K562 treated with DMSO at 1 percent for 12 hours (cell line): ENCODE measurements around the gene B9D1. TPM values are rescaled to one million over a fixed set of nuclear protein-coding genes. Genes with fewer than 3 reads are reported as not detected.

Source experiments
- total RNA-seq: library from RNA; unstranded; fragments of 300-600 nt; gene quantifications from 2 replicates; pipeline ENCODE4 v1.2.3, GENCODE V29; 2022; ENCODE audit not compliant: insufficient read depth

B9D1 gene, protein sequence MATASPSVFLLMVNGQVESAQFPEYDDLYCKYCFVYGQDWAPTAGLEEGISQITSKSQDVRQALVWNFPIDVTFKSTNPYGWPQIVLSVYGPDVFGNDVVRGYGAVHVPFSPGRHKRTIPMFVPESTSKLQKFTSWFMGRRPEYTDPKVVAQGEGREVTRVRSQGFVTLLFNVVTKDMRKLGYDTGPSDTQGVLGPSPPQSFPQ
- total RNA-seq = 4.5 and 18.7 TPM in 2 replicates

DNA sequence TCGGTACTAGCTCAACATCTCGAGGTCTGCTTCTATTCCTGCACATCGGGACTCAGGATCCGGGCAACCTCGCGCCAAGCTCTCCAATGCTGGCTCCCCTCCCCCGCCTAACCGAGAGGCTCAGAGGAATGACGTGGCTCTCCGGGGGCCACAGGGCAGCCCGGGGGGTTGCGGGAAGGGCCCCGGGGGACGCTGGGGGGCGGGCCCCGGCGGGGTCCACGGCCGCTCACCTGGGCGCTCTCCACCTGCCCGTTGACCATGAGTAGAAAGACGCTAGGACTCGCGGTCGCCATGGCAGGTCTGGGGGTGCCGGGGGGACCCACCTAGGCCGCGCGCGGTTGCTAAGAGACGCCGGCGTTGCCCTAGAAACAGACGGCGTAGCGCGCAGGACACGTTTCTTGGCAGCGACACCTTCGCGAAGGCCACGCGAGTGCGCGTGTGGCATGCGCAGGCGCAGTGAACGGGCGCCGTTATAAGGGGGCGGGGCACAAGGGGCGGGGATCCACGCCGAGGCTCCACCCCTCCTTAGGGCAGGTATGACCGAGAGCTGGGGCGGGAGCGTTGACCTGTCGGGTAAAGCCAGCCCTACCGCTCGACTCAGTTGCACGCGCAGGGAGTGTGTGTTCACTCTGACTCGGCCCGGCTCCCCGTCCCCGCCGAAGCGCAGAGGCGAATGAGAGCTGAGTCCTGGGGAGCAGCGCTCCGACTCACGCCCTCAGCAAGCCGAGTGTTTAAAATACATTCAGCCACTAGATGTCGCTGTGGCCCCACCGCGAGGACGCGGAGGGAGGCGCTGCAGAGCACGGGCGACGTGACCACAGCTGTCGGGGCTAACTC, at the start of gene B9D1:
Gene B9D1, minus strand, starts transcription at position 447 of the 837 bp plus-strand sequence. Its CDS starts 154 bp downstream, at position 293.

DNA sequence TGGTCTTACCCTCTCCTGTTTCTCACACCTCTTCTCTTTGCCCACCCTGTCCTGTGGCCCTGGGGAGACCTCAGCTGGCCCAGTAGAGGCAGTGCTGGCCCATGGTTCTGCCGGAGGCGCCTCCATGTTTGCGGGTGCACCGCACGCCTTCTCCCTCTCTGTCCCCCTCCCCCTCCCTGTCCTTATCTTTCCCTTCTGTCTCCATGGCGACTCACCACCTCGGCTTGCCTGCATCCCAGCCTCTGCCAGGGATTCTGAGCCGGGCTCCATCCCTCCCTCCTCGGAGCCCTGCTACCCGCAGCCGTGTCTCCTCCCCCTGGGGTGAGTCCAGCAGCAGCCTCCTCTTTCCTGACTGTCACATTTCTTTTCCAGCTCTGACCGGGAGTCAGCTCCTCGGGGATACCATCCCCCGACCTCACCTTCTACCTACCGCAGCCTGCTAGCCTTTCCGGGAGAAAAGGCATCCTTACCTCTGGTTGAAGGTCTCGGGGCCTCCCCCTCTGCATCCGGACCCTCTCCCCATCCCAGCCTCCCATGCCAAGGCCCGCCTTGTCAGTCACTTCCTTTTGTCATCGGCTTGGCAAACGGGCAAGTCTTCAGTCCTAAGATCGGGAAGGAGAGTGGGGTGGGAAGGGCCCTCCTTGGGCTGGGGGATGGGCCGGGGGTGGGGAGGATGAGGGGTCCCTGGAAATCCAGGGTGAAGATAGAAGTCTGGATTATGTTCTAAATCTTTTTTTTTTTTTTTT, 48.5 kb upstream of the B9D1 start, which contains the start of gene RNF112:
Gene RNF112, plus strand, starts transcription at position 358 of the 746 bp plus-strand sequence. Its CDS starts 177 bp downstream, at position 535.

DNA sequence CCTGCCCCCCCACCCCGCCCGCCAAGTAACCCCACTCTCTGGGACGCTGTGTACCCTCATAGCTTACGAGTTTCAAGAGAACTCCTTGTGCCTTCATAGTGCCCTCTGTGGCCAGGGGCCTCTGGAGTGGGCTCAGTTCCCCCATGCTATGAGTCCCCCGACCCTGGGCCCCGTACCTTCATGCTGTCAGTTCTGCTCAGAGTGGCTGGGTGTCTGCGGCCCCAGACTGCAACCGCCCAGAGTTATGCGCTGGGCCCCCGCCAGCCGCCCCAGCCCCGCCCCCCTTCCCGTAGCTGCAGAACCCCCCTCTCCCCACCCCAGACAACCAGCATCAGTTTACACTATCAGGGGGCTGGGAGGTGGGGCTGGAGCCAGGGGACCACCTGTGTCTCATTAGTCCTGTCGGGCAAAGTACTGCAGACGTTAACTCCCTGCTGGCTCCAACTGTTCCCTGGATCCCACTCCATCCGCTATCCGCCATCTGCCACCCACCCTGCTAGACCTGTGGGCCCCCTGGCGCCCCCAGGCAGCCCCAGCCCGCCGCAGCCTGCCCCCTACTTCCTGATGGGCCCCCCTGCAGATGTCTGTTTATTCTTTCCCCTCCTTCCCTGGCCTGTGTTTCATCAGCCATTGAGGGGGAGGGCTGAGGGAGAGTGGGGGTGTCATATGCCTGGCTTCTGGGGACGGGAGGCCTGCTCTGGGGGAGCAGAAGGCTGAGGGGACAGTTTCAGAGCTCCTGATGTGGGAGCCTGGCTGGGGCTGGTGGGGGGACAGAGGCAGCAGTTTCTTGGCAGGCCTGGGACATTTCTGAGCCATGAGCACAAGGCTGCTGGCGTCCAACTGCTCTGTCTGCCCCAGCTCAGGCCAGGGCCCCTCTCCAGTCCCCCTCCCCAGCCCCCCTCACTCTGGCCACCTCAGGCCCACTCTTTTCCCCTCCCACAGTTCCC, 24.7 kb upstream of the B9D1 start, which contains the start of gene MFAP4:
Gene MFAP4, minus strand, starts transcription at position 217 of the 947 bp plus-strand sequence. Its CDS starts 35 bp downstream, at position 182.

DNA sequence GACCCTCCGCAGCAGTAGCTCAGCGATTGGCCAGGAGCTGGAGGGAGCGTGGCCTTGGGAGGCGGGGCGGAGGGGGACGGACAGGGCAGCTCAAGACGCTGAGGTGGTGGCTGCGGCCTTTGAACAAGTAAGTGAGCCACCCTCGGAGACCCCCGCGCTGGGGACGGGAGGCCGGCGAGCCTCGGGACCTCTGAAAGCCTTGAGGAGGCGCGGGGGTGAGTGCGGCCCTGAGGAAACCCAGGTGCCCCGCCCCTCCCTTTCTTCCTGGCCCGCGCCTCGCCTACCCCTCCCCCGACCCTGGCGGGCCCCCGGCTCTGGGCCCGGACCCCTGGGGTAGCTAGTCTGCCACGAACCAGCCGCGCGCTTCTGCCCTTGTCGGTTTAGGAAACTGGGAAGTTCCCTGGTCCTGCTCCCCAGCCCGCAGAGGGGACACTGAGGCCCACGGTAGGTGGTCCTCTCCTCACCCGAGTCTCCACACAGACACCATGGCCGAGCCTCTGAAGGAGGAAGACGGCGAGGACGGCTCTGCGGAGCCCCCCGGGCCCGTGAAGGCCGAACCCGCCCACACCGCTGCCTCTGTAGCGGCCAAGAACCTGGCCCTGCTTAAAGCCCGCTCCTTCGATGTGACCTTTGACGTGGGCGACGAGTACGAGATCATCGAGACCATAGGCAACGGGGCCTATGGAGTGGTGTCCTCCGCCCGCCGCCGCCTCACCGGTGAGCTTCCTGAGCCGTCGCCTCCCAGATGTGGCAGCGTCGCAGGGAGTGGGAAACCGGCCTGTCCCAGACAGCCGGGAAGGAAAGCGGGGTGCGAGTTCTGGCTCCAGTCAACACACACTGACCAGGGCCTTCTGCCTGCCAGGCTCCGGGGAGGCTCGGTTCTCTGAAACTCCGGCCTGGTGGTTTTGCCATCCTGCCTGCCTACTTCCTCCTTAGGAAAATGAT, 16.2 kb upstream of the B9D1 start, which contains the start of gene MAPK7:
Gene MAPK7, plus strand, starts transcription at position 83 of the 945 bp plus-strand sequence. Its CDS starts 403 bp downstream, at position 486.

Other genes starting within 250 kb of the B9D1 start
- gene GRAPL, start 235.1 kb downstream of the B9D1 start, total RNA-seq = not detected in 2 replicates
- 3.7 and 9.1 TPM in 2 replicates for gene EPN2, start 125.4 kb downstream of the B9D1 start, total RNA-seq
- 4.7 and 15.0 TPM in 2 replicates for gene MAPK7, start 15.8 kb upstream of the B9D1 start, total RNA-seq
- gene MFAP4, start 24.5 kb upstream of the B9D1 start, total RNA-seq = not detected in 2 replicates
- not detected in 2 replicates for gene RNF112, start 48.5 kb upstream of the B9D1 start, total RNA-seq
- gene SLC47A1, start 171.1 kb upstream of the B9D1 start, total RNA-seq = not detected in 2 replicates